Activated CD8-positive, alpha-beta memory T cell treated with anti-CD3 and anti-CD28 coated beads, Interleukin-2, amount 10 ng/mL, durations not matched to agents 7 days and 5 days (primary cell): ENCODE results near the gene NHLH1. TPM values are rescaled to one million over a fixed set of nuclear protein-coding genes. Genes with fewer than 3 reads are reported as not detected.

Experiments used
- ATAC-seq: fragments of 150-1000 bp; cut with Tn5 transposase; one replicate; pipeline ENCODE4 v1.10.0; 2021; ENCODE audit warnings: moderate library complexity
- CTCF ChIA-PET: fragments of 350-600 bp; sonication (Branson Sonifier 250); formaldehyde crosslinking; loops from one replicate; lab custom pipeline; 2021; ENCODE audit warnings: antibody characterized with exemption; lab: Charles Lee
- DNase-seq: peaks from one replicate; pipeline ENCODE4 v3.0.0-alpha.2; 2020
- H3K27ac Mint-ChIP-seq: one replicate; pipeline ENCODE4 v1.8.0; 2021; ENCODE audit warnings: mild to moderate bottlenecking, mixed read lengths
- H3K27me3 Mint-ChIP-seq: one replicate; pipeline ENCODE4 v1.8.0; 2021; ENCODE audit warnings: mixed read lengths
- H3K36me3 Mint-ChIP-seq: one replicate; pipeline ENCODE4 v1.8.0; 2021; ENCODE audit warnings: mild to moderate bottlenecking, mixed read lengths
- H3K4me1 Mint-ChIP-seq: one replicate; pipeline ENCODE4 v1.8.0; 2021; ENCODE audit warnings: mixed read lengths
- H3K4me3 Mint-ChIP-seq: one replicate; pipeline ENCODE4 v1.8.0; 2021; ENCODE audit warnings: mild to moderate bottlenecking, moderate library complexity, mixed read lengths
- H3K9me3 Mint-ChIP-seq: one replicate; pipeline ENCODE4 v1.8.0; 2022; ENCODE audit warnings: low read depth, mixed read lengths
- total RNA-seq, 2 experiments: library from RNA; stranded (reverse); gene quantifications; one replicate each; pipeline ENCODE4 v1.2.3, GENCODE V29; 2021

The NHLH1 gene
- total RNA-seq, 2 experiments from 2014 or later: 0.35 to 0.44 TPM

GRCh38 chr1:160344241-160344640, 22.6 kb upstream of the NHLH1 start:
- ATAC-seq (no peak), DNase-seq (peak; percentile 28)
- no peaks in the 10 kb centered on the region for H3K9me3 Mint-ChIP-seq
- CTCF ChIA-PET: interaction anchor here (1.0 to 2.9 kb wide), 6 partner anchors 10 to 83 kb away, joined by 3 to 14 read pairs (median 5); no protein-coding TSS in a partner anchor
- peaks cover 25% of the 10 kb centered on the region for H3K36me3 Mint-ChIP-seq
- H3K27ac Mint-ChIP-seq: peak overlapping the region; percentile 100
- no peaks in the 10 kb centered on the region for H3K27me3 Mint-ChIP-seq
- peaks cover 53% of the 10 kb centered on the region for H3K4me1 Mint-ChIP-seq
- peak overlapping the region; percentile 100 for H3K4me3 Mint-ChIP-seq

GRCh38 chr1:160344936-160345335, 21.9 kb upstream of the NHLH1 start:
- CTCF ChIA-PET: interaction anchor here (1.0 to 2.9 kb wide), 6 partner anchors 10 to 84 kb away, joined by 3 to 14 read pairs (median 5); no protein-coding TSS in a partner anchor
- Mint-ChIP-seq H3K27me3 (no peaks in the 10 kb centered on the region), H3K36me3 (peaks cover 26% of the 10 kb centered on the region), H3K9me3 (no peaks in the 10 kb centered on the region), H3K4me1 (peaks cover 54% of the 10 kb centered on the region), H3K27ac (peak overlapping the region; percentile 10), H3K4me3 (peak overlapping the region; percentile 100)
- ATAC-seq (no peak), DNase-seq (peak; percentile 3)

DNA sequence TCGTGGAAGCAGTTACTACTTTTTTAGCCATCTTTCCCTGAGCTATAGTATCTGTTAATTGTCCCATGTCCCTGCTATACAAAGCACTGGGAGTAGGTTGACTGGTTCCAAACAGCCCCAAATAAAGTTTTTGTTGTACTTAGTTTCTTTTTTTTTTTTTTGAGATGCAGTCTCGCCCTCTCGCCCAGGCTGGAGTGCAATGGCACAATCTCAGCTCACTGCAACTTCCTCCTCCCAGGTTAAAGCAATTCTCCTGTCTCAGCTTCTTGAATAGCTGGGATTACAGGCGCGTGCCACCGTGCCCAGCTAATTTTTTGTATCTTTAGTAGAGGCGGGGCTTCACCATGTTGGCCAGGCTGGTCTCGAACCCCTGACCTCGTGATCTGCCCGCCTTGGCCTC, 20.4 kb upstream of the NHLH1 start:
- H3K4me1 Mint-ChIP-seq: peaks cover 41% of the 10 kb centered on the region
- H3K27ac Mint-ChIP-seq: no peak overlapping the region
- H3K36me3 Mint-ChIP-seq: peaks cover 24% of the 10 kb centered on the region
- no peak for ATAC-seq
- DNase-seq: peak; percentile 30
- no peaks in the 10 kb centered on the region for H3K9me3 Mint-ChIP-seq
- CTCF ChIA-PET: interaction anchor here (0.6 to 2.9 kb wide), 5 partner anchors 8 to 329 kb away, joined by 3 to 14 read pairs (median 3); no protein-coding TSS in a partner anchor
- no peaks in the 10 kb centered on the region for H3K27me3 Mint-ChIP-seq
- H3K4me3 Mint-ChIP-seq: no peak overlapping the region

DNA sequence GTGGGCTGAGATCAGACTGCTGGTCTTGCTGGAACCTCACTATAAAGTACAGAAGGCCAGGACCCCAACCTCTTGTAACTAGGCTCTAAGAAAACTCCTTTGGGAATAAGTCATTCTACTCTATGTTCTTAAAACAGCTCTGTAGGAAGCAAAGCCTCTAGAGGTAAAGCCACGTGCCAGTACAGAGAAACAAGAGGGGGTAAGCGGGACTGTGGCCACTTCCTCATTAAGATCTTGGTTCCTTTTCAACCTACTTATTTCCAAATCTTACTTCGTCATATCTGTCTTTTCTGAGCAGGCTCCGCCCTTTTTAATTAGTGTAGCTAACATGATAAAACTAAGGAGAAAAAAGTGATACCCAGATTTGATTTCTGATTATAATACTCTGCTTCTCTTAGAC, 19.9 kb upstream of the NHLH1 start:
- H3K9me3 Mint-ChIP-seq: no peaks in the 10 kb centered on the region
- H3K27me3 Mint-ChIP-seq: no peaks in the 10 kb centered on the region
- H3K36me3 Mint-ChIP-seq: peaks cover 24% of the 10 kb centered on the region
- H3K4me1 Mint-ChIP-seq: peaks cover 37% of the 10 kb centered on the region
- ATAC-seq (no peak), DNase-seq (peak; percentile 37)
- H3K27ac Mint-ChIP-seq: no peak overlapping the region
- no peak overlapping the region for H3K4me3 Mint-ChIP-seq
- CTCF ChIA-PET: interaction anchor here (0.6 to 2.9 kb wide), 4 partner anchors 8 to 329 kb away, joined by 3 to 14 read pairs (median 3); no protein-coding TSS in a partner anchor

- Mint-ChIP-seq H3K36me3 (peaks cover 40% of the 10 kb centered on the region), H3K9me3 (no peaks in the 10 kb centered on the region), H3K4me3 (no peak overlapping the region), H3K27ac (no peak overlapping the region), H3K27me3 (no peaks in the 10 kb centered on the region), H3K4me1 (peaks cover 14% of the 10 kb centered on the region)
- CTCF ChIA-PET: interaction anchor here (1.0 to 6.3 kb wide), 4 partner anchors 9 to 273 kb away, joined by 3 to 63 read pairs (median 4); no protein-coding TSS in a partner anchor
- DNase-seq: peak; percentile 12
- no peak for ATAC-seq
These were observed 15.2 kb upstream of the NHLH1 start for GRCh38 chr1:160351629-160352028.

- Mint-ChIP-seq H3K4me3 (no peak overlapping the region), H3K9me3 (no peaks in the 10 kb centered on the region), H3K27me3 (no peaks in the 10 kb centered on the region), H3K36me3 (peaks cover 38% of the 10 kb centered on the region), H3K4me1 (peaks cover 6% of the 10 kb centered on the region), H3K27ac (no peak overlapping the region)
- CTCF ChIA-PET: interaction anchor here (0.9 to 6.3 kb wide), 6 partner anchors 12 to 274 kb away, joined by 3 to 63 read pairs (median 4); partner anchors contain the start of gene NHLH1
- DNase-seq (peak; percentile 18), ATAC-seq (no peak)
These were observed 14.3 kb upstream of the NHLH1 start for GRCh38 chr1:160352555-160352954.

GRCh38 chr1:160353223-160353622, 13.6 kb upstream of the NHLH1 start:
- peaks cover 42% of the 10 kb centered on the region for H3K36me3 Mint-ChIP-seq
- H3K27ac Mint-ChIP-seq: no peak overlapping the region
- DNase-seq: peak; percentile 16
- no peak overlapping the region for H3K4me3 Mint-ChIP-seq
- no peaks in the 10 kb centered on the region for H3K27me3 Mint-ChIP-seq
- H3K9me3 Mint-ChIP-seq: no peaks in the 10 kb centered on the region
- CTCF ChIA-PET: interaction anchor here (0.8 to 6.3 kb wide), 9 partner anchors 12 to 275 kb away, joined by 3 to 63 read pairs (median 4); partner anchors contain the start of gene NHLH1
- ATAC-seq: no peak
- peaks cover 5% of the 10 kb centered on the region for H3K4me1 Mint-ChIP-seq

- Mint-ChIP-seq H3K36me3 (peaks cover 40% of the 10 kb centered on the region), H3K4me1 (peaks cover 3% of the 10 kb centered on the region), H3K9me3 (no peaks in the 10 kb centered on the region), H3K27ac (no peak overlapping the region), H3K27me3 (no peaks in the 10 kb centered on the region), H3K4me3 (no peak overlapping the region)
- CTCF ChIA-PET: interaction anchor here (0.6 to 6.3 kb wide), 11 partner anchors 9 to 252 kb away, joined by 3 to 63 read pairs (median 4); partner anchors contain the start of genes NHLH1 and PEX19
- no peak for ATAC-seq
- no peak for DNase-seq
These were observed 12.4 kb upstream of the NHLH1 start for GRCh38 chr1:160354388-160354985.

GRCh38 chr1:160357286-160358002, 9.4 kb upstream of the NHLH1 start:
- DNase-seq (peak; percentile 38), ATAC-seq (no peak)
- no peak overlapping the region for H3K27ac Mint-ChIP-seq
- peaks cover 34% of the 10 kb centered on the region for H3K36me3 Mint-ChIP-seq
- no peak overlapping the region for H3K4me3 Mint-ChIP-seq
- CTCF ChIA-PET: interaction anchor here (1.2 kb wide), 1 partner anchor 35 kb away, joined by 3 read pairs; no protein-coding TSS in a partner anchor
- no peaks in the 10 kb centered on the region for H3K4me1 Mint-ChIP-seq
- H3K9me3 Mint-ChIP-seq: no peaks in the 10 kb centered on the region
- H3K27me3 Mint-ChIP-seq: no peaks in the 10 kb centered on the region

DNA sequence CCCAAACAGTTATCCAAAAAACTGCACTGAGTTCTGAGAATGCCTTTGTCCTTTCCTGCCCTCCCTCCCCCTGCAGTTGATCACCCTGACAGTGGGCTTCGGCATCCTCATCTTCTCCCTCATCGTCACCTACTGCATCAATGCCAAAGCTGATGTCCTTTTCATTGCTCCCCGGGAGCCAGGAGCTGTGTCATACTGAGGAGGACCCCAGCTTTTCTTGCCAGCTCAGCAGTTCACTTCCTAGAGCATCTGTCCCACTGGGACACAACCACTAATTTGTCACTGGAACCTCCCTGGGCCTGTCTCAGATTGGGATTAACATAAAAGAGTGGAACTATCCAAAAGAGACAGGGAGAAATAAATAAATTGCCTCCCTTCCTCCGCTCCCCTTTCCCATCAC, 8.8 kb upstream of the NHLH1 start:
- Mint-ChIP-seq H3K36me3 (peaks cover 30% of the 10 kb centered on the region), H3K4me1 (no peaks in the 10 kb centered on the region), H3K4me3 (no peak overlapping the region), H3K9me3 (no peaks in the 10 kb centered on the region), H3K27me3 (no peaks in the 10 kb centered on the region), H3K27ac (no peak overlapping the region)
- ATAC-seq: no peak
- CTCF ChIA-PET: interaction anchor here (0.6 kb wide), 1 partner anchor 9 kb away, joined by 3 read pairs; no protein-coding TSS in a partner anchor
- peak; percentile 31 for DNase-seq

GRCh38 chr1:160359559-160360226, 7.2 kb upstream of the NHLH1 start:
- CTCF ChIA-PET: interaction anchor here (1.0 kb wide), 1 partner anchor 17 kb away, joined by 3 read pairs; no protein-coding TSS in a partner anchor
- Mint-ChIP-seq H3K27ac (no peak overlapping the region), H3K4me3 (no peak overlapping the region), H3K9me3 (no peaks in the 10 kb centered on the region), H3K27me3 (no peaks in the 10 kb centered on the region), H3K36me3 (peaks cover 21% of the 10 kb centered on the region), H3K4me1 (no peaks in the 10 kb centered on the region)
- ATAC-seq (no peak), DNase-seq (no peak)

GRCh38 chr1:160360227-160360695, 6.6 kb upstream of the NHLH1 start:
- Mint-ChIP-seq H3K9me3 (no peaks in the 10 kb centered on the region), H3K4me1 (no peaks in the 10 kb centered on the region), H3K27ac (no peak overlapping the region), H3K4me3 (no peak overlapping the region), H3K36me3 (peaks cover 19% of the 10 kb centered on the region), H3K27me3 (no peaks in the 10 kb centered on the region)
- DNase-seq (no peak), ATAC-seq (no peak)
- CTCF ChIA-PET: interaction anchor here (1.0 to 1.1 kb wide), 2 partner anchors 9 to 16 kb away, joined by 3 read pairs; no protein-coding TSS in a partner anchor
